A549 (cell line): ENCODE results near the gene PLD3.

ENCODE experiments used
- CTCF ChIP-seq: fragments of >200 bp; sonication (Bioruptor Twin); formaldehyde crosslinking; IDR thresholded peaks from 3 replicates; pipeline ENCODE4 v1.5.1; 2016
- MAX ChIP-seq: IDR thresholded peaks from 2 replicates; pipeline ENCODE4 v1.6.1; 2012
- MYC ChIP-seq: IDR thresholded peaks from 2 replicates; pipeline ENCODE4 v1.6.1; 2012; ENCODE audit warnings: mild to moderate bottlenecking, inconsistent platforms, low read length, improper control_type of control experiment, borderline replicate concordance
- POLR2A ChIP-seq: IDR thresholded peaks from 2 replicates; pipeline ENCODE4 v1.6.1; 2012; ENCODE audit warnings: mild to moderate bottlenecking, low read length
- POLR2AphosphoS2 ChIP-seq: conservative IDR thresholded peaks from 2 replicates; pipeline ENCODE4 v1.6.1; 2012; ENCODE audit warnings: low read length, improper control_type of control experiment, inconsistent platforms
- RAD21 ChIP-seq, 2 experiments: fragments of >200 bp in 1 of 2; sonication (Bioruptor Twin) in 1 of 2; formaldehyde crosslinking in 1 of 2; IDR thresholded peaks in 1 of 2; conservative IDR thresholded peaks in 1 of 2; 2 replicates in 1 of 2; 3 replicates in 1 of 2; pipeline ENCODE4 v1.6.1; 2012 to 2018; ENCODE audit warnings: inconsistent platforms in 1 of 2
- RCOR1 ChIP-seq: fragments of 150-350 bp; IDR thresholded peaks from 2 replicates; pipeline ENCODE4 v1.6.1; 2014; ENCODE audit warnings: antibody characterized with exemption, low read length, low read depth
- ZFP36 ChIP-seq: fragments of 450-650 bp; IDR thresholded peaks from 2 replicates; pipeline ENCODE4 v1.6.1; 2014; ENCODE audit warnings: borderline replicate concordance; ENCODE audit not compliant: partially characterized antibody

DNA sequence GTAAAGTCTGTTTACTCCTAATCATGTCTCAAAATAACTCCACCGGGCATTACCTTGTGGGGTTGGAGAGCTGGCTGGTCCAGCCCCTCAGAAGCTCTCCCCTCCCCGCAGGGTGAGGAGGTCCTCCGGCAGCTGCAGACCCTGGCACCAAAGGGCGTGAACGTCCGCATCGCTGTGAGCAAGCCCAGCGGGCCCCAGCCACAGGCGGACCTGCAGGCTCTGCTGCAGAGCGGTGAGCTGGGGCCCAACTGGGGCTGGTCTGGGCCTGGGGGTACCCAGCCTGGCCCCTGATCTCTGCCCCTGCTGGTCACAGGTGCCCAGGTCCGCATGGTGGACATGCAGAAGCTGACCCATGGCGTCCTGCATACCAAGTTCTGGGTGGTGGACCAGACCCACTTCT is 21.3 kb downstream of the PLD3 start:
- TF ChIP-seq ZFP36, result no peak
- no peak for TF ChIP-seq POLR2A
- no peak for TF ChIP-seq CTCF
- no peak for TF ChIP-seq RAD21 (conservative IDR thresholded peaks at IDR 0.05 in 1 of 2, IDR thresholded peaks at IDR 0.05 in 1 of 2)
- TF ChIP-seq MYC, result no peak
- TF ChIP-seq POLR2AphosphoS2, result no peak
- no peak for TF ChIP-seq RCOR1
- no peak for TF ChIP-seq MAX
